ENCODE measurements around the gene SCNM1. TPM values are rescaled to one million over a fixed set of nuclear protein-coding genes. Genes with fewer than 3 reads are reported as not detected.

Gene SCNM1, protein sequence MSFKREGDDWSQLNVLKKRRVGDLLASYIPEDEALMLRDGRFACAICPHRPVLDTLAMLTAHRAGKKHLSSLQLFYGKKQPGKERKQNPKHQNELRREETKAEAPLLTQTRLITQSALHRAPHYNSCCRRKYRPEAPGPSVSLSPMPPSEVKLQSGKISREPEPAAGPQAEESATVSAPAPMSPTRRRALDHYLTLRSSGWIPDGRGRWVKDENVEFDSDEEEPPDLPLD
- total RNA-seq, result 44.9 and 47.8 TPM in 2 replicates

DNA sequence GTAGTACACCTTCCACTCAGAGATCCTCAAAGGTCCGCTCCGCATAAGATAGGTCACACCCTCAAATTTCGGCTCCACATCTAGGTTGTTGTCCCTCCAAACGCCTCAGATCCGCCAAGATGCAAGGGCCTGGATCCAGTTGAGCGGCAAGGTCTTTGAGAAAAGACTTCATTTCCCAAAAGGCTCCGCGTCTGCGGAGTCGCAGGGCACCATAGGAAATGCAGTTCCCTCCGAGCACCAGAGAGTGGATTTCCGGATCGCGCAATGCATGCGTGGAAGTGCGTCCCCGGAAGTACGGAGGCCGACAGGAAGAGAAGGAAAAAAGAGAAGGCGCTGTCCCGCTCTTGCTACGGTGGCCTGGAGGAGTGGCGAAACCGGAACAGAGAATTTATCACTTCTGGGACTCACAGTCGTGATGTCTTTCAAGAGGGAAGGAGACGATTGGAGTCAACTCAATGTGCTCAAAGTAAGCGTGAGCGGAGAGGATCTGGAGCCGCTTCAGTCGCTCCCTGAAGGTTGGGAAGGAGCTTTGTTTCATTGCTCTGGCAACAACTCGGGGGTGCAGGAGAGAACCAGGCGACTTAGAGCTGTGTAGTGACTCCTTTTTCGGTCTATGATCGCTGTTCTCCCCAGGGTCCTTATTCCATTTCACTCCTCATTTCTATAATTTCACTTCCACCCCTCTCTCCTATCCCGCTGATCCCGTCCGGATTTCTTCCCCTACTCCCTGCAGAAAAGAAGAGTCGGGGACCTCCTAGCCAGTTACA, at the start of gene SCNM1, which contains the start of gene LYSMD1:
Gene SCNM1 (plus strand): TSS at position 407 of the 767 bp plus-strand sequence. CDS start 9 bp downstream, at position 416.
Gene LYSMD1 (minus strand): TSS at position 165 of the 767 bp plus-strand sequence. CDS start 644 bp downstream, outside the sequence.
- TF ChIP-seq CTCF (conservative IDR thresholded peaks at IDR 0.05; ENCODE audit: low read depth, low read length), result no peak
- peak within 1 kb of the TSS; percentile 99 for H3K4me3 ChIP-seq (ENCODE audit: low read depth, low read length)
- DNase-seq (ENCODE audit: low read depth), result peak; percentile 93

- no peak overlapping the region for H3K4me3 ChIP-seq (ENCODE audit: low read depth, low read length)
- no peak for TF ChIP-seq CTCF (conservative IDR thresholded peaks at IDR 0.05; ENCODE audit: low read depth, low read length)
- DNase-seq (ENCODE audit: low read depth), result no peak
Observed at GRCh38 chr1:151124763-151125403, 41.1 kb upstream of the SCNM1 start.

- no peak overlapping the region for H3K4me3 ChIP-seq (ENCODE audit: low read depth, low read length)
- DNase-seq (ENCODE audit: low read depth), result no peak
- no peak for TF ChIP-seq CTCF (conservative IDR thresholded peaks at IDR 0.05; ENCODE audit: low read depth, low read length)
Observed at GRCh38 chr1:151128800-151129199, 37.1 kb upstream of the SCNM1 start.

DNA sequence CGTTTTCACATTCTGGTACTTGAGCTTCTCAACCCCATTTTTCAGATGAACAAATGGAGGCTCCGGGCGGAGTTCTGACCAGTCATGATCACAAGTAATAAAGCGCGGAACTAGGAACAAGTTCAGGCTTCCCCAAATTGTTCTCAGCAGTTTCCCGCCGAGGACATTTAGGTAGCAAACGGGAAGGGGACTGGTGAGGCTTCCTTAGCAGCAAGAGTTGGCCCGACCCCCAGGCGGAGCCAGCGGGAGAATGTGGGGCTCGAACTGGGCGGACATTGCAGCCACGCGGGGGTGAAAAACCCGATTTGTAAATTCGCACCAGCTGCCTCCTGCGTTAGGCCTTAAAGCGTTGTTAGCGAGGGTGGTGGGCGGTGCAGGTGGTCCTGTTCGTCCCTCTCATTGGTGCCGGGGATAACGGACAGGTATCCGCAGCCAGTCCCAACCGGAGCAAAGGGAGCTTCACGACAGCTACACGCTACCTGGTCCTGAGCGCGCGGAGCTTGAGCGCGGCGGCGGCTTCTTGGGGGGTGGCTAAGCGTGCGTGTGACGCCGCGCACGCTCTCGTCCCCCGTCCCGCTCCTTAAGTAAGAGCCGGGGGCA, 34.9 kb upstream of the SCNM1 start:
- peak overlapping the region; percentile 37 for H3K4me3 ChIP-seq (ENCODE audit: low read depth, low read length)
- no peak for TF ChIP-seq CTCF (conservative IDR thresholded peaks at IDR 0.05; ENCODE audit: low read depth, low read length)
- DNase-seq (ENCODE audit: low read depth), result no peak

GRCh38 chr1:151131701-151132334, 34.1 kb upstream of the SCNM1 start:
- H3K4me3 ChIP-seq (ENCODE audit: low read depth, low read length), result peak overlapping the region; percentile 37
- no peak for TF ChIP-seq CTCF (conservative IDR thresholded peaks at IDR 0.05; ENCODE audit: low read depth, low read length)
- no peak for DNase-seq (ENCODE audit: low read depth)

DNA sequence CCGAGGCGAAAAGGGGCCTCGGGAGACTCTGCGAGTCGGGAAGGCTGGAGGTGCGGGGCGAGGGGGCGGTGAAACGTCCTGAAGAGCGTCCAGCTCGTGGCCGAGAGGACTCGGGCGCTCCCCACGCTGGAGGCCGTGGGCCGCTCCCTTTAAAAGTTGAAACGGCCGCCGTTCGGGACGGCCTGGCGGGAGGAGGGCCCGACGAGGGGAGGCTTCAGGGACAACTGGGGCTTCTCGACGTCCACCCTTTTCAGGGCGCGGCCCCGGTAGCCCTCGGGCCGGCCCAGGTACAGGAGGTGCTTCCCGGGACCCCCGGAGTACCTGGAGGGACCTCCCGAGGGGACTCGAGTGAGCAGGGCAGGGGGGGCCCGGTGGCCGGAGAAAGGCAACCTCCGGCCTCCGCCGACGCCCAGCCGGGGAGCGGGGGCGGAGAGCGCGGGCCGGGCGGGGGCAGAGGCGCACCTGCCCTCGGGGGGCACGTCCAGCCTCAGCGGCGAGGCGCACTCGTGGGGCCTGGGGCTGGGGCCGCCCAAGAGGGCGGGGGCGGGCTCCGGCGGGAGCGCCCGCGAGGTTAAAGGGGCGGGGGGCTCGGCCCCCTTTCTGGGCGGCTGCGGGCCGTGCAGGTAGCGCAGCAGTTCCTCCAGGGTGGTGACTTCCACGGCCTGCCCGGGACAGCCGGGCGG, 33.5 kb upstream of the SCNM1 start:
- H3K4me3 ChIP-seq (ENCODE audit: low read depth, low read length), result no peak overlapping the region
- TF ChIP-seq CTCF (conservative IDR thresholded peaks at IDR 0.05; ENCODE audit: low read depth, low read length), result no peak
- no peak for DNase-seq (ENCODE audit: low read depth)
